WTC11 (cell line): ENCODE results near the gene CDH16. TPM values are rescaled to one million over a fixed set of nuclear protein-coding genes. Genes with fewer than 3 reads are reported as not detected.

Experiments
- E2F5 ChIP-seq: sonication (generic); formaldehyde crosslinking; IDR thresholded peaks from 2 replicates; pipeline ENCODE4 v1.8.1; 2022; ENCODE audit warnings: mild to moderate bottlenecking, moderate library complexity, missing genetic modification reagents
- FOXJ3 ChIP-seq: sonication (generic); formaldehyde crosslinking; IDR thresholded peaks from 2 replicates; pipeline ENCODE4 v1.9.0; 2021; ENCODE audit warnings: missing genetic modification reagents, mild to moderate bottlenecking, borderline replicate concordance
- FOXP4 ChIP-seq: sonication (generic); formaldehyde crosslinking; IDR thresholded peaks from 2 replicates; pipeline ENCODE4 v1.8.0; 2022; ENCODE audit warnings: mild to moderate bottlenecking, missing genetic modification reagents
- KAT7 ChIP-seq: sonication (generic); formaldehyde crosslinking; IDR thresholded peaks from 2 replicates; pipeline ENCODE4 v1.8.1; 2023; ENCODE audit warnings: missing genetic modification reagents, mild to moderate bottlenecking, borderline replicate concordance
- OVOL2 ChIP-seq: fragments of 250-450 bp; sonication (Bioruptor Pico); IDR thresholded peaks from 2 replicates; pipeline ENCODE4 v1.9.0; 2021; ENCODE audit warnings: mild to moderate bottlenecking, borderline replicate concordance
- SMAD3 ChIP-seq: sonication (generic); formaldehyde crosslinking; IDR thresholded peaks from 2 replicates; pipeline ENCODE4 v1.8.0; 2022; ENCODE audit warnings: missing genetic modification reagents, mild to moderate bottlenecking, borderline replicate concordance
- SOX15 ChIP-seq: fragments of 250-450 bp; sonication (Bioruptor Pico); IDR thresholded peaks from 2 replicates; pipeline ENCODE4 v1.9.0; 2021; ENCODE audit warnings: mild to moderate bottlenecking
- ZNF138 ChIP-seq: sonication (generic); formaldehyde crosslinking; conservative IDR thresholded peaks from 2 replicates; pipeline ENCODE4 v1.8.1; 2022; ENCODE audit warnings: mild to moderate bottlenecking, moderate library complexity, missing genetic modification reagents
- ZNF512 ChIP-seq: sonication (generic); formaldehyde crosslinking; IDR thresholded peaks from 2 replicates; pipeline ENCODE4 v1.8.1; 2022; ENCODE audit warnings: missing genetic modification reagents, borderline replicate concordance
- ZNF532 ChIP-seq: fragments of 250-450 bp; sonication (Bioruptor Pico); IDR thresholded peaks from 2 replicates; pipeline ENCODE4 v1.9.0; 2021; ENCODE audit warnings: mild to moderate bottlenecking, borderline replicate concordance
- total RNA-seq: library from RNA; stranded (reverse); gene quantifications from 3 replicates; pipeline ENCODE4 v1.2.3, GENCODE V29; 2021
- TF ChIP-seq, protein P1 (sequence below): sonication (generic); formaldehyde crosslinking; IDR thresholded peaks from 2 replicates; pipeline ENCODE4 v1.8.0; 2023; ENCODE audit warnings: missing genetic modification reagents, mild to moderate bottlenecking, borderline replicate concordance
- TF ChIP-seq, protein P2 (sequence below): sonication (generic); formaldehyde crosslinking; IDR thresholded peaks from 2 replicates; pipeline ENCODE4 v1.8.0; 2022; ENCODE audit warnings: mild to moderate bottlenecking, missing genetic modification reagents
- TF ChIP-seq, protein P3 (sequence below): sonication (generic); formaldehyde crosslinking; IDR thresholded peaks from 2 replicates; pipeline ENCODE4 v1.8.1; 2023; ENCODE audit warnings: mild to moderate bottlenecking, missing genetic modification reagents, moderate library complexity

The CDH16 gene
- total RNA-seq, 1 experiment from 2014 or later = not detected

DNA sequence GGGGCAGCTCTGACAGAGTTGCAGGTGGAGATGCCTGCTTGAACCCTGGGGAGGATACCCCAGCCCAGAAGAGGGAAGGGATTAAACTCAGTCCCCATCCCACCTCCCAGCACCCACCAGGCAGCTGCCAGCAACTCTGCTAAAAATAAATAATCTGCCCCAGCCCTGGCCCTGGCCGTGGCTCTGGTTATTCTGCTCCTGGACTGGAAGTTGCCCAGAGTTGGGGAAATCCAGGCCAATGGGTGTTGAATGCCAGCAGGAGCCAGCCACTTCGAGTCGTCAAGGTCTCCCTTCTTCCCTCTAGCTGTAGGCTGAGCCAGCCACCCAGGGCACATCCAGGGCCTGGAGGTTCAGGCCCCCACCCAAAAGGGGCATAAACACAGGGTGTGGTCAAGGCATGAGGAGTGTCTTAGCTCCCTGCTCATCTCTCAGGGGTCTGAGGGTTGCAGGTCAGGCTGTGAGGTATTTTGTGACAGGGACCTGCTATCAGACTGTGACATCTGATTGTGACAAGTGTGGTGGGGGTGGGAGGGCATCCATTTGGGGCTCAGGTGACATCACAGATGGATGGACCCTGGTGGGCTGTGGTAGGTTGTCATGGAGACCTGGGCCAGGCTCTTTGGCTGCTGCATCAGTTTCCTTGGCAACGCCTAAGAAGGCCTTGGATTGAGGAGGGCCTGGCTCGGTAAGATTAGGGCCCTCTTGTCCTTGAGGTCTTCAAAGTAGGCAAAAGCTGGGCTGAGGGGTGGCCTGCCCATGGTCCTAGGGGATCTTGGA lies 7.7 kb upstream of the CDH16 start (continued):
- TF ChIP-seq ZNF532 (CRISPR knock-in tag) (no peak), FOXJ3 (CRISPR knock-in tag) (no peak), SMAD3 (CRISPR knock-in tag) (no peak), FOXP4 (CRISPR knock-in tag) (no peak), ZNF138 (CRISPR knock-in tag) (no peak), SOX15 (CRISPR knock-in tag) (no peak), E2F5 (CRISPR knock-in tag) (no peak), ZNF512 (CRISPR knock-in tag) (no peak), KAT7 (CRISPR knock-in tag) (no peak), OVOL2 (CRISPR knock-in tag) (no peak)
- TF ChIP-seq, protein P1, sequence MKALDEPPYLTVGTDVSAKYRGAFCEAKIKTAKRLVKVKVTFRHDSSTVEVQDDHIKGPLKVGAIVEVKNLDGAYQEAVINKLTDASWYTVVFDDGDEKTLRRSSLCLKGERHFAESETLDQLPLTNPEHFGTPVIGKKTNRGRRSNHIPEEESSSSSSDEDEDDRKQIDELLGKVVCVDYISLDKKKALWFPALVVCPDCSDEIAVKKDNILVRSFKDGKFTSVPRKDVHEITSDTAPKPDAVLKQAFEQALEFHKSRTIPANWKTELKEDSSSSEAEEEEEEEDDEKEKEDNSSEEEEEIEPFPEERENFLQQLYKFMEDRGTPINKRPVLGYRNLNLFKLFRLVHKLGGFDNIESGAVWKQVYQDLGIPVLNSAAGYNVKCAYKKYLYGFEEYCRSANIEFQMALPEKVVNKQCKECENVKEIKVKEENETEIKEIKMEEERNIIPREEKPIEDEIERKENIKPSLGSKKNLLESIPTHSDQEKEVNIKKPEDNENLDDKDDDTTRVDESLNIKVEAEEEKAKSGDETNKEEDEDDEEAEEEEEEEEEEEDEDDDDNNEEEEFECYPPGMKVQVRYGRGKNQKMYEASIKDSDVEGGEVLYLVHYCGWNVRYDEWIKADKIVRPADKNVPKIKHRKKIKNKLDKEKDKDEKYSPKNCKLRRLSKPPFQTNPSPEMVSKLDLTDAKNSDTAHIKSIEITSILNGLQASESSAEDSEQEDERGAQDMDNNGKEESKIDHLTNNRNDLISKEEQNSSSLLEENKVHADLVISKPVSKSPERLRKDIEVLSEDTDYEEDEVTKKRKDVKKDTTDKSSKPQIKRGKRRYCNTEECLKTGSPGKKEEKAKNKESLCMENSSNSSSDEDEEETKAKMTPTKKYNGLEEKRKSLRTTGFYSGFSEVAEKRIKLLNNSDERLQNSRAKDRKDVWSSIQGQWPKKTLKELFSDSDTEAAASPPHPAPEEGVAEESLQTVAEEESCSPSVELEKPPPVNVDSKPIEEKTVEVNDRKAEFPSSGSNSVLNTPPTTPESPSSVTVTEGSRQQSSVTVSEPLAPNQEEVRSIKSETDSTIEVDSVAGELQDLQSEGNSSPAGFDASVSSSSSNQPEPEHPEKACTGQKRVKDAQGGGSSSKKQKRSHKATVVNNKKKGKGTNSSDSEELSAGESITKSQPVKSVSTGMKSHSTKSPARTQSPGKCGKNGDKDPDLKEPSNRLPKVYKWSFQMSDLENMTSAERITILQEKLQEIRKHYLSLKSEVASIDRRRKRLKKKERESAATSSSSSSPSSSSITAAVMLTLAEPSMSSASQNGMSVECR = no peak
- TF ChIP-seq, protein P2, sequence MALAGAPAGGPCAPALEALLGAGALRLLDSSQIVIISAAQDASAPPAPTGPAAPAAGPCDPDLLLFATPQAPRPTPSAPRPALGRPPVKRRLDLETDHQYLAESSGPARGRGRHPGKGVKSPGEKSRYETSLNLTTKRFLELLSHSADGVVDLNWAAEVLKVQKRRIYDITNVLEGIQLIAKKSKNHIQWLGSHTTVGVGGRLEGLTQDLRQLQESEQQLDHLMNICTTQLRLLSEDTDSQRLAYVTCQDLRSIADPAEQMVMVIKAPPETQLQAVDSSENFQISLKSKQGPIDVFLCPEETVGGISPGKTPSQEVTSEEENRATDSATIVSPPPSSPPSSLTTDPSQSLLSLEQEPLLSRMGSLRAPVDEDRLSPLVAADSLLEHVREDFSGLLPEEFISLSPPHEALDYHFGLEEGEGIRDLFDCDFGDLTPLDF (CRISPR knock-in tag) = no peak
- TF ChIP-seq, protein P3, sequence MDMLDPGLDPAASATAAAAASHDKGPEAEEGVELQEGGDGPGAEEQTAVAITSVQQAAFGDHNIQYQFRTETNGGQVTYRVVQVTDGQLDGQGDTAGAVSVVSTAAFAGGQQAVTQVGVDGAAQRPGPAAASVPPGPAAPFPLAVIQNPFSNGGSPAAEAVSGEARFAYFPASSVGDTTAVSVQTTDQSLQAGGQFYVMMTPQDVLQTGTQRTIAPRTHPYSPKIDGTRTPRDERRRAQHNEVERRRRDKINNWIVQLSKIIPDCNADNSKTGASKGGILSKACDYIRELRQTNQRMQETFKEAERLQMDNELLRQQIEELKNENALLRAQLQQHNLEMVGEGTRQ (CRISPR knock-in tag) = no peak
- TF ChIP-seq, all 79 proteins: peak for 0
